Measurements from ENCODE around the gene ALAS1.

ALAS1 gene

GRCh38 chr3:52233968-52234367, 36.0 kb downstream of the ALAS1 start:
- peak in 23 of 56 donors; percentile 20 to 70 (median 35) for DNase-seq

- no peak for DNase-seq
Observed at GRCh38 chr3:52234516-52235447, 36.8 kb downstream of the ALAS1 start.

GRCh38 chr3:52236424-52236886, 38.5 kb downstream of the ALAS1 start:
- no peak for DNase-seq

- peak in 1 of 56 donors; percentile 18 for DNase-seq
Observed at GRCh38 chr3:52237006-52237656, 39.2 kb downstream of the ALAS1 start.

GRCh38 chr3:52237657-52238172, 39.8 kb downstream of the ALAS1 start:
- peak in 33 of 56 donors; percentile 15 to 78 (median 48) for DNase-seq

GRCh38 chr3:52238193-52238760, 40.3 kb downstream of the ALAS1 start:
- no peak for DNase-seq

GRCh38 chr3:52238761-52239701, 41.1 kb downstream of the ALAS1 start, which contains the start of gene TWF2:
TWF2 (minus strand) TSS chr3:52239158; CDS start chr3:52239016, 142 bp downstream.
- DNase-seq, result peak in 54 of 56 donors; percentile 33 to 91 (median 75)

GRCh38 chr3:52240059-52240885, 42.3 kb downstream of the ALAS1 start:
- DNase-seq, result peak in 27 of 56 donors; percentile 21 to 79 (median 51)

- no peak for DNase-seq
Observed at GRCh38 chr3:52240886-52241370, 43.0 kb downstream of the ALAS1 start.

- no peak for DNase-seq
Observed at GRCh38 chr3:52242039-52242438, 44.1 kb downstream of the ALAS1 start.

GRCh38 chr3:52243791-52244628, 46.0 kb downstream of the ALAS1 start:
- peak in 1 of 56 donors; percentile 23 for DNase-seq

GRCh38 chr3:52245322-52246263, 47.6 kb downstream of the ALAS1 start, which contains the start of gene PPM1M:
PPM1M (plus strand) TSS chr3:52245759; CDS start chr3:52245825, 66 bp downstream.
- DNase-seq, result peak in 6 of 56 donors; percentile 29 to 51 (median 45)

GRCh38 chr3:52246264-52246620, 48.3 kb downstream of the ALAS1 start:
- no peak for DNase-seq

- no peak for DNase-seq
Observed at GRCh38 chr3:52246728-52247408, 48.9 kb downstream of the ALAS1 start.

GRCh38 chr3:52247409-52248164, 49.6 kb downstream of the ALAS1 start:
- no peak for DNase-seq

- no peak for DNase-seq
Observed at GRCh38 chr3:52248165-52248541, 50.2 kb downstream of the ALAS1 start.
